Measurements from ENCODE around the gene ZBP1.
A peak's percentile ranks its signal among the peaks of the same experiment; 100 is the strongest.

ZBP1 gene

DNA sequence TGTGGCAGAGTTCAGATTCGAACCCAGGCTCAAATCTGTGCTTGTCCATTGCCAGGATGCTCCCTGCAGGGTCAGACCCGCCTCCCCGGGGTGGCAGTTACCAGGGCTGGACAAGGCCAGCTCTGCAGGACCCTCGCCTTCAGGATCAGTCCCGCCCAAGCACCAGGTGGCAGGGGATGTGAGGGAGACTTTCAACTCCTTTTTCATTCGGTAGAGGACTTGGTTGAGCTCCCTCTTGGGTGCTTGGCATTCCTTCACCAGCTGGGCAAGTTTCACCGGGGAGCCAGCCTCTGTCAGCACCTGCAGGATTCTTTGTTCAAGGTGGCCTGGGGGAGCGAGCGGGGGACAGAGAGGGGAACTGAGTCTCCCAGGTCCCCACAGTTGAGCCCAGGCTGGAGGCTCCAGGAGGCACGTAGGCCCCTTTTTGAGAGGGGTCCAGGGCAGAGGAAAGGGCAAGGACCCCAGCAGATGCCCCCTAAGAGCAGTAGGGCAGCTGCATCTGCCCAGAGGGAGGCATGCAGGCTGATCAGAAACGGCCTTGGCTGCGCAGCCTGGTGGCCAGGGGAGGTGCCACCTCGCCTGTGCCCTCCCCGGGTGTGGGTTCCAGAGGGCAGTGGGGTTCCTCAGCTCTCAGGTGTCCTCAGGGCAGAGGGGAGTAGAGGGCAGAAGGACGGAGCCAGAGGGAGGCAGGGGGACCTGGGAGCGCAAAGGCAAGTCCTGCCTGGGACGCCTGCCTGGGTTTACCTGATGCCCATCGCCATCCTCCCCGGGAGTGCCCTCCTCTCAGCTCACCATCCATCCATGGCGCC lies 3.9 kb downstream of the ZBP1 start:
- no peak for DNase-seq

GRCh38 chr20:57615445-57615811 lies 4.8 kb downstream of the ZBP1 start:
- no peak for DNase-seq

- DNase-seq, result no peak
Measured at GRCh38 chr20:57614490-57615444, 5.5 kb downstream of the ZBP1 start.

GRCh38 chr20:57613481-57613921 lies 6.7 kb downstream of the ZBP1 start:
- DNase-seq, result no peak

DNA sequence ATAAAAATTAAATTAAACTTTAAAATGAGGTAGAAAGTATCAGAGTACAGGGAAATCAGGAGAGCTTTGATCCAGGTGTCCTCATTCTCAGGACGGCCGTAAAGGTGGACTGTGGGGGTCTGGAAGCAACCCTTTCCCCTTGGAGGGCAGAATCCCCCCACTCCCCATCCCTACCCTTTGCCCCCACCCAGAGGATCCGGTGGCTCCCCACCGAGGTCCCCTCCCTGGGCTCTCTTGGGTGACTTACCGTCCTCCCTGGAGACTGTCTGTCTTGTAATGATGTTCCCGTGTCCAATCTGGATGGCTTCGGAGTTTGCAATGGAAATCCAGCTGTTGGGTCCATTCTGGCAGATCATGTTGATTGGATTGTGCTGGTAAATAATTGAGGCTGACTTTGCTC lies 7.3 kb downstream of the ZBP1 start:
- no peak for DNase-seq

GRCh38 chr20:57612436-57612835 lies 7.8 kb downstream of the ZBP1 start:
- DNase-seq, result no peak

DNA sequence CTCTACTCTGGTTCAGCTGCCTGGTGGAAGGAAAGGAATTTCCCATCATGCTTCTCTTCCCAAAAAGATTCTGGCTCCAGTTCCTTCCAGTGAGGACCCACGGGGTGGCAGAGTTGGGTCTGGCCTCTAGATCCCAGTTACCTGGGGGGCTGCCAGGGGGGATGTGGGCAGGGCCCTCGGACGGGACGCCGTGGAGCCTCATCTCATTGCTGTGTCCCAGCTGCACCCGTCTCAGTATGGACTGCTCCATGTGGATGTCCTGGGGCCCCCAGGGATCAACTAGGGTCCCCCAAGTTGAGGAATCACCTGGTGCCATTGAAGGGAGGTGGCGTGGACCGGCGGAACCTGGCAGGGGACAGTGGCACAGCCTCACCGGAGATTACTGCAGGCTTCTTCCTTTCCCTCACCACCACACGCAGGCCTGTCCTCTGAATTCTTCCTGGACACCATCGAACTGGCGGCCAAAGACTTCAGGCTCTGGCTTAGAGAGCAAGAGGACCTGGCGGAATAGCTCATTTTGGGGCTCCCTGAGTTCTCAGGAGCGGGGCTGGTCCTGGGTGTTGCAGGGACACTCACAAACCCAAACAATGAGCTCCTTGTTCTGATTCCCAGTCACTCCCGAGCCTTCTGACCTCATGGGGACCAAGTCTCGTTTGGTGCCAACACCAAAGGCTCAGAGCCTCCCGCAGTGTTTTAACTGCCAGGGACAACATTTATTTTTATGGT lies 8.5 kb downstream of the ZBP1 start:
- DNase-seq, result no peak

GRCh38 chr20:57610261-57610952 lies 9.8 kb downstream of the ZBP1 start:
- DNase-seq, result no peak

DNA sequence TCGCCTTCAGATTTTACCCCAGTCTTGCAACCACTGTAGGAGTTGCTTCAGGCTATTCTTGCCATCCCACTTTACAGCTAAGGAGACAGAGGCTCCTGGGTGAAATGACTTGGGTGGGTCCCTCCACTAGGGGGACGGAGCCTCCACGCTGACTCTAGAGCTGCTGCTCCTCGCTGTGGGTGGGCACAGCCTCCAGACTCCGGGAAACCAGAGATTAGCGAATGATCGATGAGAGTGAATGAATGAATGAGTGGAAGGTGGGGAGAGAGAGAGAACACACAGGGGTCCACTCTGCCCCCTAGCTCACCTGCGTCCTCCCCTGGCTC lies 10.4 kb downstream of the ZBP1 start:
- DNase-seq, result no peak

- no peak for DNase-seq
Measured at GRCh38 chr20:57609086-57609841, 11.0 kb downstream of the ZBP1 start.

DNA sequence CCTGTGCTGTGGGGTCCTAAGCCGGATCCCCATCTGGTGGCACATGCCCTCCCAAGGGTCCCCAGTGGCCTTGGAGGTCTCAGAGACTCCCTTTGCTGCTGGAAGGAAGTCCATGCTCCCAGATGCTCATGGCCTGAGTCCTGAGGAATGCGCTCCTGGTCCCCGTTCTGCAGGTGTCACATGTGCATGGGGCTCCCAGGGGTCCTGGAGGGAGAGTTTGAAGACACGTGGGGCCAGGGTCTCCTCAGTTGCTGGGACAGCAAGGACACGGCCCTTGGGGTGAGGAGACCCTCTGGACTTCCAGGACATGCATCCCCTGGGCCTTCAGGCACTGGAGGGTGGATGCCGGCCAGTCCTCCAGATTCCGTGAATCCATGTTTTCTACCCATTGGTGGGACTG lies 11.7 kb downstream of the ZBP1 start:
- no peak for DNase-seq

DNA sequence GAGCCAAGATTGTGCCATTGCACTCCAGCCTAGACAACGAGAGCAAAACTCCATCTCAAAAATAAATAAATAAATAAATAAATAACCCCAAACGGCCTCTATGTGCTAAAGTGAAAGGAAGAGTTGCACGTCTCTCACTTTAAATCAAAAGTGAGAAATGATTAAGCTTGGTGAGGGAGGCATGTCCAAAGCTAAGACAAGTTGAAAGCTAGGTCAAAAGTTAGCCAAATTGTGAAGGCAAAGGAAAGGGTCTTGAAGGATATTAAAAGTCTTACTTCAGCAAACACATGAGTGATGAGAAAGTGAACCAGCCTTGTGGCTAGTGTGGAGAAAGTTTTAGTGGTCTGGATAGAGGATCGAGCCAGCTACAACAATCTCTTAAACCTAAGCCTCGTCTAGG lies 14.3 kb downstream of the ZBP1 start:
- DNase-seq, result no peak

DNA sequence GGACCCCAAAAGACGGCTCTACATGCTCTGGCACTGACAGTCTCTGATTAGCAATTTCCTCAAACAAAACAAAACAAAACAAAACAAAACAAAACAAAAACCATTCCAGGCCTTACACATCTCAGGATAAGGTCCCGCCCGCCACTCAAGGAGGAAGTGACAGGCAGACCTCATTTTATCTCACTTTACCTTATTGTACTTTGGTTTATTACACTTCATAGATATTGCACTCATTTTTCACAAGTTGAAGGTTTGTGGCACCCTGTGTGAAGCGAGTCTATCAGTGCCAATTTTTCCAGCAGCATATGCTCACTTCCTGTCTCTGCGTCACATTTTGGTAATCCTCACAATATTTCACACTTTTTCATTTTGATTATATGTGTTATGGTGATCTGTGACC lies 15.2 kb downstream of the ZBP1 start:
- DNase-seq, result no peak

- no peak for DNase-seq
Measured at GRCh38 chr20:57603120-57603519, 17.1 kb downstream of the ZBP1 start.

- DNase-seq, result no peak
Measured at GRCh38 chr20:57601737-57602136, 18.5 kb downstream of the ZBP1 start.

GRCh38 chr20:57601211-57601570 lies 19.0 kb downstream of the ZBP1 start:
- DNase-seq, result no peak

- DNase-seq, result no peak
Measured at GRCh38 chr20:57600320-57601210, 19.7 kb downstream of the ZBP1 start.

GRCh38 chr20:57598491-57598890 lies 21.7 kb downstream of the ZBP1 start:
- DNase-seq, result no peak

DNA sequence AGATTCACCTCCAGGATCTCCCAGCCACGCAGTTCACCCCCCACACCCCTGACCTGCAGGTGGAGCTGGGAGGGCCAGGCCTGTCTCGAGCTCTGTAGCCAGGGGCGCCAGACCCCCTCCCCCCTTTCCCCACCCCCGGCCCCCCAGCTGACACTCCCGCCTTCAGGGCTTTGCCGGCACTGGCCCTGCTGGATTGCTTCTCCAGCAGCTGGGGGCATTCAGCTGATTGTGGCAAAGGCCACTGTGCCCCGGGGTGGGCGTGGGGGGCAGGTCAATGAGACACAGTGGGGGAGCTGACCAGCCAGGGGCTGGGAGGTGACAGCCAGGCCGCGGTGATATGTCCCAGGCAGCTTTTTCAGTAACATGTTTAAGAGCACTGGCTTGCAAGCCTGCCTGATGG lies 22.2 kb downstream of the ZBP1 start:
- DNase-seq, result no peak

DNA sequence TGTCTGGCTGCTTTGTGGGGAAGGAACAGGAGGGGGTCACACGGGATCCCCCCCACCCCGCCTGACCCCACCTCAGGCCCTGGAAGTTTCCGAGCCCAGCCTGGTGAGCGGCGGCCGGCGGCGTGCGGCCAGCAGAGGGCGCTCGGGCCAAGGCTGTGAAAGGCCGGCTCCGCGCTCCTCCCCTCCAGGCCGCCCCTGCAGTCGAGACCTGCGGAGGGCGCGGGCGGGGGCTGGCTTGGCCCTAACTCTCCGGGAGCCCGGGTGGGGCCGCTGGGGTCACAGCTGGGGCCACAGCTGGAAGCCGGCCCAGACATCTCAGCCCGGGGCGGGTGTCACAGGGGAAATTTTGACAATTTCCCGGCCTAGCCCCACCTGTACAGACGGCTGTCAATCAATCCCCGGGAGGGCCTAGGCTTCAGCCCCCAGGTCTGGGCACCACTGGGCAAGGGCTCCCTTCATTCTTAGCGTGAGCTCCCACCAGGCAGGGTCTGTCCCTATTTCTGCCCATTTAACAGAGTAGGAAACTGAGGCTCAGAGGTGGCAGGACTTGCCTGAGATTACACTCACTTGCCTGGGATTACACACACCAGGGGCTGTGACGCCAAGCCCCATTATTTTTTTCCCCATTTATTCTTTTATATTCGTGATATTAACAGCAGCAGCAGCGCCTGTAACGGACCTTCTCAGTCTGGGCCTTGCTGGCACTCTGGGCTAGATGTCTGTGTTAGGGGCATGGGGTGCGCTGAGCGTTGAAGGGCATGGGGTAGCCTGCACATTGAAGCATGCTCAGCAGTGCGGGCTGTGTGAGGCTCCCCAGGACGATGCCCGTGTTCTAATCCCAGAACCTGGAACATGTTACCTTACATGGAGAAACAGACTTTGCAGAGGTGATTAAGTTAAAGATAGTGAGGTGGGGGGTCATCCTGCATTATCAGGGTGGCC lies 23.0 kb downstream of the ZBP1 start:
- DNase-seq, result peak; percentile 49 to 76

Measured in NCI-H1930 (cell line).